ENCODE results near the gene NAGS. TPM values are rescaled to one million over a fixed set of nuclear protein-coding genes. Genes with fewer than 3 reads are reported as not detected.
"Not testable (repeated sequence)": the region's sequence is repeated elsewhere in the genome, so short reads cannot be mapped to it uniquely, and the experiment has no call there.

NAGS gene
- total RNA-seq, 4 donors from 2014 or later, result 1.3 to 9.7 (median 2.6) TPM

DNA sequence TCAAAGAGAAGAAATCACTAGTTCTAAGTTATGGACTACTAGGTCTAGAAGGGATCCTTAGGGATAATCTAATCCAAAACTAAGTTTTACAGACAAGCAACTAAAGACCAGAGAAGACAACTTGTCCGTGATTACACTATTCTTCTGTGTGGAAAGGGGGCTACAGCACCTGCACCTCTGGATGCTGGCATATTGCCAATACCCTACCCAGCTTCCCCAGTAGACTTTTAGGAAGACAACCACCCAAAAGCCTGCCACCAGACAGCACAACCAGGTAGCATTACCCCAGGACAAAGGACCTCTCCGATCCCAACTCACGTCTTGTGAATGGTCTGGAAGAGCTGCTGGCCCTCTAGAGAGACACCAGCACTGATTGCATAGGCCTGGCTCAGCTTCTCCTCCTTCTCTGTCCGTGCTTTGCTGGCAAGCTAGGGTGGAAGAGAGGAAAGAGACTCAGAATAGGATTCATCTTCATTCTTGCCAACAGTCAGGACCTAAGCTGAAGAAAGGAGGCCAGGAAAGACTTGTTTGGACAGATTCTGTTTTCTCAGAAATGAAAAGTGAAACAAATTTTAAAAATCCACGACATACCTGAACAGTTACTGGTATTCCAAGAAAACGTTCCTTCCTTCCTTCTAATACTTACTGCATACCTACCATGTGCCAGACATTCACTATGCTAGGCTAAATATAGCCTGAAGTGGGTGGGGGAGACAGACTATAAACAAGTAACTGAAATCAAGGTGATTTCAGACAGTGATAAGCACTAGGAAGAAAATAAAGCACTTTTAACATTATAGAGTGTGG is 35.6 kb downstream of the NAGS start:
- Histone ChIP-seq H3K4me3 (no peak overlapping the region), H3K9me3 (no peaks in the 10 kb centered on the region), H3K36me3 (no peaks in the 10 kb centered on the region), H3K4me1 (peaks cover 0 to 11% of the 10 kb centered on the region in 2 donors), H3K27me3 (no peaks in the 10 kb centered on the region), H3K27ac (peak overlapping the region; percentile 10 to 56)
- TF ChIP-seq, protein P1, sequence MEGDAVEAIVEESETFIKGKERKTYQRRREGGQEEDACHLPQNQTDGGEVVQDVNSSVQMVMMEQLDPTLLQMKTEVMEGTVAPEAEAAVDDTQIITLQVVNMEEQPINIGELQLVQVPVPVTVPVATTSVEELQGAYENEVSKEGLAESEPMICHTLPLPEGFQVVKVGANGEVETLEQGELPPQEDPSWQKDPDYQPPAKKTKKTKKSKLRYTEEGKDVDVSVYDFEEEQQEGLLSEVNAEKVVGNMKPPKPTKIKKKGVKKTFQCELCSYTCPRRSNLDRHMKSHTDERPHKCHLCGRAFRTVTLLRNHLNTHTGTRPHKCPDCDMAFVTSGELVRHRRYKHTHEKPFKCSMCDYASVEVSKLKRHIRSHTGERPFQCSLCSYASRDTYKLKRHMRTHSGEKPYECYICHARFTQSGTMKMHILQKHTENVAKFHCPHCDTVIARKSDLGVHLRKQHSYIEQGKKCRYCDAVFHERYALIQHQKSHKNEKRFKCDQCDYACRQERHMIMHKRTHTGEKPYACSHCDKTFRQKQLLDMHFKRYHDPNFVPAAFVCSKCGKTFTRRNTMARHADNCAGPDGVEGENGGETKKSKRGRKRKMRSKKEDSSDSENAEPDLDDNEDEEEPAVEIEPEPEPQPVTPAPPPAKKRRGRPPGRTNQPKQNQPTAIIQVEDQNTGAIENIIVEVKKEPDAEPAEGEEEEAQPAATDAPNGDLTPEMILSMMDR (IDR thresholded peaks at IDR 0.05), result no peak
- TF ChIP-seq POLR2A (IDR thresholded peaks at IDR 0.05), result no peak
- intact Hi-C loops (cut with DNase I; ENCODE audit: low total_unique reads), result no loop called here
- no peak for DNase-seq

GRCh38 chr17:44043272-44043696 is 38.9 kb downstream of the NAGS start:
- Histone ChIP-seq H3K9me3 (no peaks in the 10 kb centered on the region), H3K27ac (peak overlapping the region; percentile 35 to 49), H3K27me3 (no peaks in the 10 kb centered on the region), H3K4me1 (peaks cover 0 to 11% of the 10 kb centered on the region in 2 donors), H3K4me3 (no peak overlapping the region), H3K36me3 (no peaks in the 10 kb centered on the region)
- no peak for DNase-seq
- intact Hi-C loops (cut with DNase I; ENCODE audit: low total_unique reads), result no loop called here
- no peak for TF ChIP-seq POLR2A (IDR thresholded peaks at IDR 0.05)
- TF ChIP-seq, protein P1 (IDR thresholded peaks at IDR 0.05), result no peak

DNA sequence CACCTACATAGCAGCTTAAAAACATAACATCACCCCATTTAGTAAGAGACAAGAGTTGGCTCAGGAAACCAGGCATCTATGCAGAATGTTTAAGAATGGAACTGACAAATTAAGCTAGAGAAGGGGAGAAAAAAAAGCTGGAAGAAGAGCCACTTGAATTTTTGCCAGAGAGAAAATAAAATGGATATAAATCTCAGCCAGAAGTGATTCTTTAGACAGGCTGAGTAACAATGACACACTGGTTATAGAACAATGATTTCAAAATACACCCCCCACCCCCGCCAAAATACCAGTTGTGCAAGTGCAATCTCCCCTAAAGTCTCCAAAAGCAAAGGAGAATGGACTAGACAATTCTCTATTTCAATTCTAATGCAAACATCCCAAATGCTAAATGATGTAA is 39.6 kb downstream of the NAGS start:
- H3K27ac ChIP-seq, result peak overlapping the region; percentile 35 to 49
- intact Hi-C loops (cut with DNase I; ENCODE audit: low total_unique reads), result no loop called here
- peaks cover 0 to 11% of the 10 kb centered on the region in 2 donors for H3K4me1 ChIP-seq

DNA sequence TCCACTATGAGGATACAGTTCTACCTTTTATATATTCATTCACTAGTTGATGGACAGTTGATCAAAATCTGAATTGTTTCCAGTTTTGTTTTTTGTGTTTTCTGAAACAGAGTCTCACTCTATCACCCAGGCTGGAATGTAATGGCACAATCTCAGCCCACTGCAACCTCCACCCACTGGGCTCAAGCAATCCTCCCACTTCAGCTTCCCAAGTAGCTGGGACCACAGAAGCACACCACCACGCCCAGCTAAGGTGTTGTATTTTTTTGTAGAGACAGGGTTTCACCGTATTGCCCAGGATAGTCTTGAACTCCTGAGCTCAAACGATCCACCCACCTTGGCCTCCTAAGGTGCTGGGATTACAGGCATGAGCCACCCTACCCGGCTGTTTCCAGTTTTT is 41.1 kb downstream of the NAGS start:
- intact Hi-C loops (cut with DNase I; ENCODE audit: low total_unique reads), result no loop called here
- no peaks in the 10 kb centered on the region for H3K9me3 ChIP-seq
- no peak for DNase-seq
- no peak overlapping the region for H3K4me3 ChIP-seq
- no peak overlapping the region for H3K27ac ChIP-seq
- peaks cover 0 to 4% of the 10 kb centered on the region in 2 donors for H3K4me1 ChIP-seq
- H3K36me3 ChIP-seq, result no peaks in the 10 kb centered on the region
- no peaks in the 10 kb centered on the region for H3K27me3 ChIP-seq
- TF ChIP-seq, protein P1 (IDR thresholded peaks at IDR 0.05), result no peak
- TF ChIP-seq POLR2A (IDR thresholded peaks at IDR 0.05), result no peak

More for the DNA sequence above, 39.6 kb downstream of the NAGS start:
- no peaks in the 10 kb centered on the region for H3K36me3 ChIP-seq
- DNase-seq, result peak in 1 of 2 donors; percentile 43
- no peaks in the 10 kb centered on the region for H3K9me3 ChIP-seq
- no peak overlapping the region for H3K4me3 ChIP-seq
- no peaks in the 10 kb centered on the region for H3K27me3 ChIP-seq
- no peak for TF ChIP-seq POLR2A (IDR thresholded peaks at IDR 0.05)
- TF ChIP-seq, protein P1 (IDR thresholded peaks at IDR 0.05), result no peak

DNA sequence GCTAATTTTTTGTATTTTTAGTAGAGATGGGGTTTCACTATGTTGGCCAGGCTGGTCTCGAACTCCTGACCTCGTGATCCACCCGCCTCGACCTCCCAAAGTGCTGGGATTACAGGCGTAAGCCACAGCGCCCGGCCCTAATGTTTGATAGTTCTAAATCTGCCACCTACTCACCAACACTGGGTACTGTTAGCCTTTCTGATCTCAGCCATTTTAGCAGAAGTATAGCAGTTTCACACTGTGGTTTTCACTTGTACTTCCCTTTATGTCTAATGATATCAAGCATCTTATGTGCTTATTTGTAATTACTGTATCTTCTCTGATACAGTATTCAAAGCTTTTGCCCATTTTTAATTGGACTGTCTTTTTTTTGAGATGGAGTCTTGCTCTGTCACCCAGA is 42.5 kb downstream of the NAGS start:
- H3K27me3 ChIP-seq; intact Hi-C loops (cut with DNase I; ENCODE audit: low total_unique reads); H3K36me3 ChIP-seq: not testable (repeated sequence)

More for the DNA sequence above, 42.5 kb downstream of the NAGS start:
- H3K4me3 ChIP-seq, H3K9me3 ChIP-seq, H3K4me1 ChIP-seq, H3K27ac ChIP-seq, DNase-seq: not testable (repeated sequence)
